ENCODE data around the gene GIPC2.
A peak's percentile ranks its signal among the peaks of the same experiment; 100 is the strongest.
"Not testable (repeated sequence)": the region's sequence is repeated elsewhere in the genome, so short reads cannot be mapped to it uniquely, and the experiment has no call there.

GIPC2 gene

DNA sequence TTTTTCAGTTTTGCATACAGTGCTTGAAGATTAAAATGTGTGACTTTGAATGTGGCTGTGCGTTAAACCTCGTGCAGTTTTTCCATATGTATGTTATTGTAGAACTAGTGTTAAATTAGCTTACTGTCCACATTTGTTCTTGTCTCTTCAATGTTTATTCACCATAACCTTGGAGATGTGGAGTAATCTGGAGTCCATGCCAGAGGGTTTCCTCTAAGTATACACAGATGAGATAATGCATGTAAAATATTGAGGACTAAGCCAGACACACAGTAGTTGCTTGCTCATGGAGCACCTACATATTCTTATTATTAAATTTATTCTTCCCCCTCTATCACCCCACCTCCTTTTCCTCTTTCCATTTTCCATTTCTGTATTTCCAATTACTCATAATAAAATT, 7.7 kb upstream of the GIPC2 start:
- FAIRE-seq, result no peak

DNA sequence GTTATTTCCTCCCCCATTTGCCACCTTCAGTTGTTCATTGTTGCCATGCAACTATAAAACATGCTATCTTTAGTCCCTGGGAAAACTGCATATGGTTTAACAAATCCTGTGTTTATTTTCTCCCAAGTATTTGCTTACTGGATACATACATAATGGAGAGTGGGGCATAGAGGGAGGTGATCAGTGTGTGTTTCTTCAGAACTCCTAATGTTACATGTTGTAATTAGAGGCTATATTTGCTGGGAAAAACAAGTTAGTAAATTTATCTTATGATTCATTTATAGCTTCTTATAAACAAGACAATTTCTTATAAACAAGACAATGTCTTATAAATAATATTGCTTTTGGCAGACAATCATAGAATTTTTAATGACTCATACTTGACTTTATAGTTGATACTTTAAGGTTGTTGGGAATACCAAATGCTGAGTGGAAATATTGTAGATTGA, 7.3 kb upstream of the GIPC2 start:
- FAIRE-seq, result peak; percentile 60

- no peak for FAIRE-seq
Measured at GRCh38 chr1:78040484-78041089, 5.2 kb upstream of the GIPC2 start.

DNA sequence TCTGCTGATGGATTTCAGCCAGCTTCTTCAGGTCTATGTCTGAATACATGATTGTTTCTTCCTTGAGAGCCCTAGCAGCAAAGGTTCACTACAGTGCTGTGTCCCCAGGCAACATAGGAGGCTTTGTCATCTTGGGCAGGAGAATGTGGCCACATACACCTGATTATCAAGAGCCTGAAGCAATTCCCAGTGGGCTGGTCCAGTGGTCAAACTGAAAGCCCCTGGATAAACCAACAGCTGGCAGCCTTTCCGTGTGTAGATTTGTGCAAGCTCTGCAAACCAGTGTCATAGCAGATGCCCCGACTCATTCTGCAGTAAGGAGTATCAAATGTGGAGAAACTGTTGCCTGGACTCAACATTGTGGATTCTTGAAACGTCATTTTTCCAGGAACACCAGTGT, 2.3 kb upstream of the GIPC2 start:
- FAIRE-seq, result no peak

DNA sequence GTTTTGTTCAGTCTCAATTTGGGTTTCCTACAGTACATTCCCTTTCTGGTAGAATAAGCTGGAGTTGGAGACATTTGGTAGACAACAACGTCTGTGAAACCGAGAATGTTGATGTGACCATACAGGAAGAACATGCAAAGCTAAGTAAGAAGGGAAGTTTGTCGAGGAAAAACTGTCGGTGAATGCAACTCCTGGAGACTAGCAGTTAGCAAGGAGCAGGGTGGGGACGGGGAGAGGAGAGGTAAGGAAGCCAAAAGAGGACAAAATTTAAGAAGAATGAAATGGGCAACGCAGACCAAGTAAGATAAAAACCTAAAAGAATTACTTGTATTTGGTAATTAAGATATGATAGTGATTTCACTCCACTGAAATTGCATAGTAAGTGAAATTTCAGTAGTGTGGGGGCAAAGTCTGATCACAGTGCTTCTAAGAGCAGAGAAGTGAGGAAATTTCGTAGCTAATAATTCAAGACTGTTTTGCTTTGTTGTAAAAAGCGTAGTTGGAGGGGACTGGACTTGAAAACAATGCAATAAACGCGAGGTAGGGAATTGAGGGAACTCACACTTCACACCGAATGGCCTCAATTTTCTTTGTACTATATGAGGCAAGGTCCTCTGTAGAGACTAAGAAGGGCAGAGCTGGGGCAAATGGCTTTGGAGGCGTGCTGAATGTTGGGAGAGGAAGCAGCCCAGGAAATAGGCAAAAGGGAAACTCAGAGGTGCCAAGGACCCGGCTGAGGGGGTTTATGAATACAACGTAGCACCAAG, 787 bp upstream of the GIPC2 start:
- FAIRE-seq, result no peak

DNA sequence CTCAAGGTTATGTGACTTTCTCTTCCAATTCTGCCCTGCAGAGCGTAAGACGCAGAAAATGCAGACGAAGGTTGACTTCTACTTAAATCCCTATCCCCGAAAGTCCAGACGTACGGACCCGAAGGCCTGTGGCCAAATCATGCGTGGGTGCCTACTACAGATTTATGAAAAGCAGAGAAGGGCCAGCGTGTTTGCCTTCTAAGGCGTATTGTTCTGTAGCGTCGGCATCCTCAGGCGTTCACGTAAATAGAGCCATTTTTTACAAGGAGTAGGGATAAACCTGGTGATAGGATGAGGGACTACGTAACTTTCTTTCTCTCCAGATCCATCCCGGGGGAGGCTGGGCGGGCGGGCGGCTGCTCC, 222 bp upstream of the GIPC2 start:
- no peak for FAIRE-seq

GRCh38 chr1:78047106-78047505, 1.3 kb downstream of the GIPC2 start:
- FAIRE-seq, result no peak

DNA sequence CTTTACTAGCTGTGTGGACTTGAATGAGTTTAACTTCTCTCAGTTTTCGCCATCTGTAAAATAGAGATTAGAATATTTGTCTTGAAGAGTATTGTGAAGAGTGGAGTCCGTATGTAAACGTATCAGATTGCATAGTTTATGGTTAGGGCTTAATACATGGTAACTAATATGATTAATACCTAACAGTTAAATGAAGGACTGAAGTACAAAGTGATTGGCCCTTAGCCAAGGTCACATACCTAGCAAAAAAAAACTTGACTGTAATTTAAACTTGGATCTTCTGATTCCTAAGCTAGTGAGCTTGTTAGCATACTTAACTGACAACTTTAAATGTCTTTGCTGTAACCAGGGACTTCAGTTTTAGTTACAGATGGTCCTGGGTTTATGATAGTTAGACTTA, 1.9 kb downstream of the GIPC2 start:
- FAIRE-seq, result peak; percentile 84

- no peak for FAIRE-seq
Measured at GRCh38 chr1:78048446-78048845, 2.7 kb downstream of the GIPC2 start.

DNA sequence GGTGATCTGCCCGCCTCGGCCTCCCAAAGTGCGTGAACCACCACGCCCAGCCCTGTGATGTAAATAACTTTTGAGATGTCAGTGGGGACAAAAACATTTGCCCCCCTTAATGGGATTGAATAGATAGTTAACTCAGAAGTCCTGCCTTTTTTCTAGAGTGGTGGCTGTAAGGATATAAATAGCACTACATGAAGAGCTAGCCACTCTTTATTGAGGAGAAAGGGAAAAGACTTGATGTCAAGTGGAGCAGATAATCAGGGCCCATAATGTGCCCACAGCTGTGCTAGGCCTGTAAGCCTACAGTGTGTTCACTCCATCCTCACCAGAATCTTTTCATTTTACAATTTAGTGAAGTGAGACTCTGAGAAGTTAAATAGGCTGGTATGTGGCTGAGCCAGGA, 3.6 kb downstream of the GIPC2 start:
- FAIRE-seq, result no peak

DNA sequence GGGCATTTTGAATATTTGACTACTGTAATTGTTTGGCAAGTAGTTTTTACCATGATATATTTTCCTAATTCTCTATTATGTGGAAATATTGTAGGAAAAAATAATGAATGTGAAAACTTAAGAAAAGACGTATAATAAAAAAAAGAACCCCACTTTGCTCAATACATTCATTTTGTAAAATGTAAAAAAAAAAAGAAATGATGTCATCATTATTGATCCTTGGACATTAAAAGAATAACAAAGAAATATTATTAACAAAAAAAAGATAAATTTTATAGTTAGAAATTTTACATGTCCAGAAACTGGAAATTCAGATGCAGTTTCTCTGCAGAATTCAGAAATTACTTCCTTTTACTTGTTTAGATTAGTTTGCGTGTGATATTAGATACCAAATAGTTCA, 5.2 kb downstream of the GIPC2 start:
- FAIRE-seq, result no peak

DNA sequence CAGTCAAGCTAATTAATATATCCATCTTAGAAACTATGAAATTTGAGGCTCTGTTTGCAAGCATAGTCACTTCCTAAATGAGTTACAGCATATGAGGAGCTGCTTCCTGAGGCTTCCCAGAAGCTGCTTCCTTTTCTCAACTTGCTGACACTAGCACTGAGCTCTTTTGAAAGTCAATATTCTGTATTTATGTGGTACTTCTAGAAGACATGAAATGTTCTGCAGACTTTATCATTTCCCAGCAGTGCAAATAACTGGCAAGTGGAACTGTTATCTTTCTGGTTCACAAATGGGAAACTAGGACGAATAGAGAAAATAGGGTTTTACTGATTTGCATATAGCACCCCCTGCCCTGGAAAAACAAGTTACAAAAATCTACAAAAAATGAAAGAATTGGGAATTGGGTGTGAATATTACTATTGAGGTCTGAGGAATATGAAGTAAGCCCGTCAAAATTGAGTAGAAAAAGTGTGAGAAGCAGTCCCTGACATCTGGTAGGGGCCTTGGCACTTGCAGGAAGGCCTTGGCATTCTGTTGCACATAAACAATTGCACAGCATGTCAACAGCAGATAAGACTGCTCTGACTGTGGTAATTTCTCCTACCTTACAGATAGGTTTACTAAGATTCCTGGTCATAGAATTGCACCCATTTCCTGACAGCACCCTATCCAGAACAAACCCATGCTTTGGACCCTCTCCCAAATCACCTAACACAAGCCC, 7.1 kb downstream of the GIPC2 start:
- no peak for FAIRE-seq

GRCh38 chr1:78053498-78053897, 7.7 kb downstream of the GIPC2 start:
- FAIRE-seq, result no peak

- FAIRE-seq, result no peak
Measured at GRCh38 chr1:78054559-78054958, 8.8 kb downstream of the GIPC2 start.

GRCh38 chr1:78054972-78055371, 9.2 kb downstream of the GIPC2 start:
- FAIRE-seq, result no peak

GRCh38 chr1:78055565-78056132, 9.9 kb downstream of the GIPC2 start:
- FAIRE-seq, result no peak

DNA sequence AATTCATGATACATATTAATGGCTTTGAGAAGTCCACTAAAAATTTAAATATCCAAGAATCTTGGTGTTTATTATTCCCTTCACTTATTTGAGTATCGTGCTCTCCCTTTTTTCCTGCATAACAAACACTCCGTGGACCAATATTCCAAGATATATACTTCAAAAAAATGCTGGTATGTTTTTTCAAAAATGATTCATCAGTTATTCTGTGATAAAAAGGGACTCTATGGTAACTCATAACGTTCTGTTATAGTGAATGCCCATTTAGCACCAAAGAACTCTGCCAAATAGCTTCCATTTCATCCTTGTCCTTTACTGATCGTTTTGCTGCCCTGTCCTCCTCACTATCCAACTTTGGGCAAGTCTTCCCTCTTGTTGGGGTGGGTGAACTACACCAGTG, 12.9 kb downstream of the GIPC2 start:
- FAIRE-seq, result no peak

DNA sequence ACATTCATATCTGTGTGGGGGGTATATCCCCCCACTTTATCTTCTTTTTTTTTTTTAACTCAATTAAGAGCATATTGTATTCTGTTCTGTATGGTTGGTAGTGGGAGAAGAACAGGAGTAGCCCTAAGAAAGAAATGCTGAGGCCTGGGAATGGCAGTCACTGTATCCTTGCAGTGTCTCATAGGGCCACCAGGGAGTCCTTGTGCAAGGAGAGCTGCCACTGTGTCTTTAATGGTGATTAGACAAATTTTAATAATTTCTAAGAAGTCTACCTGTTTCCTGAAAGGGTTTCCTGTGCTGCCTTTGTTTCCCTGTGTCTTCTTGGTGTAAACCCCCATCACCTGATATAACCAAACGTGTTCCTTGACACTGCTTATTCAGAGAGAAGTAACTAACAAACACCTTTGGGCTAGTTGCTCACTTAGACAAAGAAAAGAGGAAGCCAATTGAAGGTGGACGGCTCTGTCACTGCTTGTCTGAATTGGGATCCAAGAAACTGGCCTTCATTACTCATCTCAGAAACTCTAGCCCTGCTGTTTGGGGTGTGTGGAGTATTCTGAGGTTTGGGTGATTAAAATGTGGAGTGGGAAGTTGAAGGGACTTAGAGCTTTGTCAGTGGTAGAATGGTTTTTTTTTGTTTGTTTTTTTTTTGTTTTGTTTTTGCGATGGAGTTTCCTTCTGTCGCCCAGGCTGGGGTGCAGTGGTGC, 15.2 kb downstream of the GIPC2 start:
- FAIRE-seq, result no peak

DNA sequence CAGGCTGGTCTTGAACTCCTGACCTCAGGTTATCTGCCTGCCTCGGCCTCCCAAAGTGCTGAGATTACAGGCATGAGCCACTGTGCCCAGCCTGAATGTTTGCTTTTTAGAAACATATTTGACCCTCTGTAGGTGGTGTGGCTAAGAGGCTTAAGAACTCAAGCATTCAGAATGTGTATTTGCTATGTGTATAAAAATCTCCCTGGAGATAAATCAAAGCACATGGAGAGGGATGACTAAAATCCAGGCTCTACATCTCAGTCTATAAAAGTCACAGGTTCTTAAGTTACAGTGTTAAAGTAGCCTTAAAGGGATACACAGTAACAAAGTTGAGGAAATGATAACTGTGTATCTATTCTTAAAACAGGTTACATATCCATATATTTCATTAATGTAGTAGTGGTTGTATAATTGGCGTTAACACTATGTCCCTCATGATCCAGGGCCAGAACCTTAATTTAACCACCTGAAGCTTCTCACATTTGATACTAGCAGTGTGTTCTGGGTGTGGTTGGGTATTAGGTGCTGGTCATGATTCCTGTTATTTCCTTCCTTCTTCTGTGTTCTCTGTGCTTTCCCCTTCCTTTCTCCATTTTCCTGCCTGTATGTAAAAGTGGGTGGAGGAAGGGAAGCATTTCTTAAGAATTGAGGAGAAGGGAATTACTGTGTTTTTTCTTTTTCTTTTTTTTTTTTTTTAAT, 16.2 kb downstream of the GIPC2 start:
- no peak for FAIRE-seq

- not testable (repeated sequence) for FAIRE-seq
Measured at GRCh38 chr1:78064886-78065285, 19.1 kb downstream of the GIPC2 start.

- no peak for FAIRE-seq
Measured at GRCh38 chr1:78068681-78069283, 23.0 kb downstream of the GIPC2 start.

DNA sequence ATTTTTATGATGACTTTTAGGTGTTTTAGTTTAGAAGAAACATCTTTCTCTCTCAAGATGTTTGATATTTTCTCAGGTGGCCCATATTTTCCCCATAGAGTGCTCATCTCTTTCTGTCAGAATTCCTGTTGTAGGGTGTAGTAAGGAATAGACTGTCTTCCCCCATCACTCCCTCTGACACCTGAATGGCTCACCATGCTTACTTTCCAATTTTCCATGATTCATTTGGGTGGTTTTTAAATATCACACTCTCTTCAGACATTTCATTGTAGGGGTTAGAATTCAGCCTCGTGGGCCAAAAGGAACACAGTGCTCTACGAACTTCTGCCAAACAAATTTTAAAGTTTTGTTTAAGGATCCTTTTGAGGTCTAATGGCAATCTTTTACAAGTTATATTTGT, 24.0 kb downstream of the GIPC2 start:
- FAIRE-seq, result no peak

Measured in islet of Langerhans (tissue), 1 donor.